NCI-H128 (cell line): ENCODE data around the gene FAM193A.
"Not testable (repeated sequence)": the region's sequence is repeated elsewhere in the genome, so short reads cannot be mapped to it uniquely, and the experiment has no call there.

Source experiments
- DNase-seq: peaks from one replicate; lab custom pipeline; 2025; ENCODE audit not compliant: unreplicated experiment; lab: John Stamatoyannopoulos, UW

FAM193A gene

GRCh38 chr4:2607822-2608221 is 71.4 kb downstream of the FAM193A start:
- no peak for DNase-seq

- no peak for DNase-seq
Observed at GRCh38 chr4:2608291-2608690, 71.8 kb downstream of the FAM193A start.

- no peak for DNase-seq
Observed at GRCh38 chr4:2615821-2616220, 79.4 kb downstream of the FAM193A start.

GRCh38 chr4:2617955-2618354 is 81.5 kb downstream of the FAM193A start:
- no peak for DNase-seq

GRCh38 chr4:2618729-2619128 is 82.3 kb downstream of the FAM193A start:
- DNase-seq = not testable (repeated sequence)

GRCh38 chr4:2619459-2619858 is 83.0 kb downstream of the FAM193A start:
- no peak for DNase-seq

- no peak for DNase-seq
Observed at GRCh38 chr4:2621419-2621818, 85.0 kb downstream of the FAM193A start.

- DNase-seq = no peak
Observed at GRCh38 chr4:2623442-2623841, 87.0 kb downstream of the FAM193A start.

GRCh38 chr4:2624782-2625530 is 88.5 kb downstream of the FAM193A start:
- DNase-seq = no peak

GRCh38 chr4:2626231-2626630 is 89.8 kb downstream of the FAM193A start:
- no peak for DNase-seq

GRCh38 chr4:2630556-2631273 is 94.3 kb downstream of the FAM193A start:
- no peak for DNase-seq

GRCh38 chr4:2634014-2634413 is 97.6 kb downstream of the FAM193A start:
- no peak for DNase-seq

GRCh38 chr4:2636331-2636730 is 99.9 kb downstream of the FAM193A start:
- DNase-seq = no peak

GRCh38 chr4:2636994-2637393 is 100.5 kb downstream of the FAM193A start:
- DNase-seq = not testable (repeated sequence)

- no peak for DNase-seq
Observed at GRCh38 chr4:2637956-2638552, 101.6 kb downstream of the FAM193A start.

- DNase-seq = no peak
Observed at GRCh38 chr4:2638730-2639129, 102.3 kb downstream of the FAM193A start.

- DNase-seq = no peak
Observed at GRCh38 chr4:2642968-2643367, 106.5 kb downstream of the FAM193A start.

- DNase-seq = no peak
Observed at GRCh38 chr4:2643555-2643954, 107.1 kb downstream of the FAM193A start.

GRCh38 chr4:2646396-2647149 is 110.1 kb downstream of the FAM193A start:
- DNase-seq = no peak

GRCh38 chr4:2647403-2648158 is 111.1 kb downstream of the FAM193A start:
- DNase-seq = no peak
